Activated naive CD8-positive, alpha-beta T cell (primary cell): ENCODE results near the gene RGS3.
"Not testable (repeated sequence)": the region's sequence is repeated elsewhere in the genome, so short reads cannot be mapped to it uniquely, and the experiment has no call there.

Experiments
- H3K27ac Mint-ChIP-seq: one replicate; pipeline ENCODE4 v1.8.0; 2021; ENCODE audit warnings: mixed read lengths
- H3K27me3 Mint-ChIP-seq: one replicate; pipeline ENCODE4 v1.8.0; 2021; ENCODE audit warnings: mixed read lengths
- H3K36me3 Mint-ChIP-seq: one replicate; pipeline ENCODE4 v1.8.0; 2021; ENCODE audit warnings: mixed read lengths
- H3K4me1 Mint-ChIP-seq: one replicate; pipeline ENCODE4 v1.8.0; 2021; ENCODE audit warnings: low read depth, mixed read lengths
- H3K4me3 Mint-ChIP-seq: one replicate; pipeline ENCODE4 v1.8.0; 2021; ENCODE audit warnings: mild to moderate bottlenecking, mixed read lengths
- H3K9me3 Mint-ChIP-seq: one replicate; pipeline ENCODE4 v1.8.0; 2021; ENCODE audit warnings: low read depth, mixed read lengths

Gene RGS3

GRCh38 chr9:113463418-113464285 lies at the start of gene RGS3:
TSS of gene RGS3 (plus strand) at chr9:113463727. CDS start at chr9:113463803, 76 bp downstream.
- no peak within 1 kb of the TSS for H3K4me3 Mint-ChIP-seq
- H3K27me3 Mint-ChIP-seq = no peaks in the 10 kb centered on the region
- H3K9me3 Mint-ChIP-seq = peaks cover 6% of the 10 kb centered on the region
- H3K27ac Mint-ChIP-seq = no peak within 1 kb of the TSS
- H3K36me3 Mint-ChIP-seq = peaks cover 2% of the 10 kb centered on the region
- peaks cover 2% of the 10 kb centered on the region for H3K4me1 Mint-ChIP-seq

- no peak overlapping the region for H3K27ac Mint-ChIP-seq
- no peaks in the 10 kb centered on the region for H3K36me3 Mint-ChIP-seq
- H3K4me3 Mint-ChIP-seq = no peak overlapping the region
Observed at GRCh38 chr9:113416149-113416721, 47.3 kb upstream of the RGS3 start.

GRCh38 chr9:113417370-113417769 lies 46.2 kb upstream of the RGS3 start:
- Mint-ChIP-seq H3K27ac (no peak overlapping the region), H3K4me1 (no peaks in the 10 kb centered on the region), H3K36me3 (no peaks in the 10 kb centered on the region), H3K27me3 (no peaks in the 10 kb centered on the region), H3K9me3 (no peaks in the 10 kb centered on the region), H3K4me3 (no peak overlapping the region)

More at GRCh38 chr9:113416149-113416721, 47.3 kb upstream of the RGS3 start:
- no peaks in the 10 kb centered on the region for H3K4me1 Mint-ChIP-seq
- H3K27me3 Mint-ChIP-seq = no peaks in the 10 kb centered on the region
- no peaks in the 10 kb centered on the region for H3K9me3 Mint-ChIP-seq

GRCh38 chr9:113421726-113422125 lies 41.8 kb upstream of the RGS3 start:
- H3K4me1 Mint-ChIP-seq = no peaks in the 10 kb centered on the region
- H3K36me3 Mint-ChIP-seq = no peaks in the 10 kb centered on the region
- H3K27ac Mint-ChIP-seq = no peak overlapping the region
- no peak overlapping the region for H3K4me3 Mint-ChIP-seq
- H3K9me3 Mint-ChIP-seq = no peaks in the 10 kb centered on the region
- no peaks in the 10 kb centered on the region for H3K27me3 Mint-ChIP-seq

DNA sequence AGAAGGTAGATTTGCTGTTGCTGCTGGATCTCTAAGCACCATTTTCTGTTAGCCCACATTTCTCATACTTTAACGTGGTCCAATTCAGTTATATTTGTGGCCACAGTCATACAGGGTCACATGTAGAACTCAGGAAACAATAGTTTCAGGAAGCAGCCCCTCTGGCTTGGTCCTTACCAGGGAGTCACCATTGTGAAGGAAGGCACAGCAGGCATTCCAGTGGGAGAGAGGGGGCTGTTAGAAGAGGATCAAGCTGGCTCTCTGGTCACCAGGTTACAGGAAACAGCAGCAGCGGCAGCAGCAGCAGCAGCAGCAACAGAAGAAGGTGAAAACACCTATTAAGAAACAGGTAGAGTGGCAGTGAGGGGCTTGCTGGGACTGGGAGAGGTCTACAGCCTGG lies 38.5 kb upstream of the RGS3 start:
- no peaks in the 10 kb centered on the region for H3K36me3 Mint-ChIP-seq
- H3K27me3 Mint-ChIP-seq = no peaks in the 10 kb centered on the region
- no peaks in the 10 kb centered on the region for H3K4me1 Mint-ChIP-seq
- no peaks in the 10 kb centered on the region for H3K9me3 Mint-ChIP-seq
- no peak overlapping the region for H3K27ac Mint-ChIP-seq
- H3K4me3 Mint-ChIP-seq = no peak overlapping the region

- no peaks in the 10 kb centered on the region for H3K4me1 Mint-ChIP-seq
- H3K27me3 Mint-ChIP-seq = no peaks in the 10 kb centered on the region
- H3K27ac Mint-ChIP-seq = no peak overlapping the region
- no peaks in the 10 kb centered on the region for H3K36me3 Mint-ChIP-seq
- H3K4me3 Mint-ChIP-seq = no peak overlapping the region
- H3K9me3 Mint-ChIP-seq = no peaks in the 10 kb centered on the region
Observed at GRCh38 chr9:113426701-113427100, 36.8 kb upstream of the RGS3 start.

GRCh38 chr9:113427629-113428028 lies 35.9 kb upstream of the RGS3 start:
- no peaks in the 10 kb centered on the region for H3K4me1 Mint-ChIP-seq
- H3K9me3 Mint-ChIP-seq = no peaks in the 10 kb centered on the region
- no peak overlapping the region for H3K27ac Mint-ChIP-seq
- no peaks in the 10 kb centered on the region for H3K36me3 Mint-ChIP-seq
- no peaks in the 10 kb centered on the region for H3K27me3 Mint-ChIP-seq
- H3K4me3 Mint-ChIP-seq = no peak overlapping the region

GRCh38 chr9:113428062-113428615 lies 35.4 kb upstream of the RGS3 start:
- Mint-ChIP-seq H3K9me3 (no peaks in the 10 kb centered on the region), H3K4me1 (no peaks in the 10 kb centered on the region), H3K27ac (no peak overlapping the region), H3K27me3 (no peaks in the 10 kb centered on the region), H3K36me3 (no peaks in the 10 kb centered on the region), H3K4me3 (no peak overlapping the region)

DNA sequence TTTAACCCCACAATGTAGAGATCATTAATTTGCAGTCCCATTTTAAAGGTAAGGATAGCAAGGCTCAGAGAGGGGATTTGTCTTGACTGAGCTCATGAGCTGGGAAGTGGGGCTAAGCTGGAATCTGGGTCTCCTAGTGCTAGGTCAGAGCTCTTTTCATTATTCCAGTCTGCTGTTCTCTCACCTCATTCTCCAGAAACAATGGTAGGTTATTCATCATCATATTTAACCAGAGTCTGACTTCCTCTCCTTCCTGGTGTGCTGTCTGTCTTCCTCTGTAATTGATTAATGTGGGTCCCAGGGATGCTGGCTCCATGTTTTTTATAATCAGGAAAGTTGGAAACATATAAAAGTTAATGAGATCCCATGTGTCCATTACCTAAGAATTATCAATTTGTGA lies 32.3 kb upstream of the RGS3 start:
- Mint-ChIP-seq H3K27me3 (no peaks in the 10 kb centered on the region), H3K4me3 (no peak overlapping the region), H3K36me3 (no peaks in the 10 kb centered on the region), H3K4me1 (no peaks in the 10 kb centered on the region), H3K9me3 (no peaks in the 10 kb centered on the region), H3K27ac (no peak overlapping the region)

DNA sequence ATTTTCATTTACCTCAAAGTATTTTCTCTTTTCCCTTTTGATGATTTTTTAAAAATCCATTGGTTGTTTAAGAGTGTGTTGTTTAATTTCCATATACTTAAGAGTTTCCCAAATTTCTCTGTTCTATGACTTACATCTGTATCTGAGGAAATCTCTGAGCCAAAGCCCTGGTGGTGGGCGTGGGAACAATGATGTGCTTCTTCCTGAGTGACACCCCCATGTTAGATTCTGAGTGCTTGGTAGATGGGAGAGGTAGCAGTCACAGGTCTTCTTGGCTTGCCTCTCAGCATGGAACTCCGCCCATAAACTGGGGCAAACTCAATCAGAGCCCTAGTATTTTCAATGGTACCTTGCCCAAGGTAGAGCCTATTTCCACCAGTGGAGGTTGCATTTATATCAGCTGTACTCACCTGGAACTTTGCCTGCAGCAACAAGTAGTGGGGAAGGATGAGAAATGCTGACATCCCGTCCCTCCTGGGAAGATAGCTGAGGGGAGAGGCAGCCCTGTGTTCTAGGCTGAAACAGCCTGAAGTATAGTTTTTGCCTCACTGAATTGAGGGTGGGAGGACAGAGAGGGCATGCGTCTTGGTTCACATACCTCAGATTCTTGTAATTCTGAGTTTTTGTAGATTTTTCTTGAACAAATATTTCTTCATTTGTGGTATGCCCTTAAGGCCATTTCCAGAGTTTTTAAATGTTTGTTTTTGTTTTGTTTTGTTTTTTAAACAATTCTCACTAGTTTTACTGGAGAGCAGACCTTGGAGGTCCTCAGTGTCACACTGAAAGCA lies 26.6 kb upstream of the RGS3 start:
- no peaks in the 10 kb centered on the region for H3K36me3 Mint-ChIP-seq
- no peaks in the 10 kb centered on the region for H3K4me1 Mint-ChIP-seq
- H3K9me3 Mint-ChIP-seq = no peaks in the 10 kb centered on the region
- no peak overlapping the region for H3K27ac Mint-ChIP-seq
- H3K27me3 Mint-ChIP-seq = no peaks in the 10 kb centered on the region
- H3K4me3 Mint-ChIP-seq = no peak overlapping the region

- H3K4me1 Mint-ChIP-seq, H3K36me3 Mint-ChIP-seq, H3K27me3 Mint-ChIP-seq, H3K4me3 Mint-ChIP-seq, H3K27ac Mint-ChIP-seq, H3K9me3 Mint-ChIP-seq: not testable (repeated sequence)
Observed at GRCh38 chr9:113437716-113438115, 25.8 kb upstream of the RGS3 start.

- H3K36me3 Mint-ChIP-seq = no peaks in the 10 kb centered on the region
- H3K27me3 Mint-ChIP-seq = no peaks in the 10 kb centered on the region
- H3K27ac Mint-ChIP-seq = no peak overlapping the region
- H3K4me1 Mint-ChIP-seq = no peaks in the 10 kb centered on the region
- no peak overlapping the region for H3K4me3 Mint-ChIP-seq
- H3K9me3 Mint-ChIP-seq = no peaks in the 10 kb centered on the region
Observed at GRCh38 chr9:113444736-113445135, 18.8 kb upstream of the RGS3 start.

- H3K4me3 Mint-ChIP-seq = no peak overlapping the region
Observed at GRCh38 chr9:113446323-113446740, 17.2 kb upstream of the RGS3 start.

DNA sequence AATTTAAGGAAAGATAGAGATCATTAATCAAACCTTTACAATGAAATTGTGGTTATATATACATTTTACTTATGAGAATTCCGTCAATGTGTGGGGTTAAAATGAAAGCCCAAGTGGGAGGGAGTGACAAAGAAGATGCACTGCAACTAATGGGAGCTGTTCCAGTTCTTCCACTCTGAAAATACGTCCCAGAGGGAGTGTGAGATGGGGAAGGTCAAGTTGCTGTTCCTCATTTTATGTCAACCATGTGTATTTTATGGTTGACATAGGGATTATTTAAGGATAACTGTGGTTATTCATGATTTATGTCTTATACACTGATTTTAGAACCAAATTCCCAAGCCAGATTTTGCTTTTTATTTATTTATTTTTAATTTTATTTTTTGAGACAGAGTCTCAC lies 14.2 kb upstream of the RGS3 start:
- no peaks in the 10 kb centered on the region for H3K36me3 Mint-ChIP-seq
- H3K27ac Mint-ChIP-seq = no peak overlapping the region
- H3K4me1 Mint-ChIP-seq = no peaks in the 10 kb centered on the region
- H3K27me3 Mint-ChIP-seq = no peaks in the 10 kb centered on the region
- H3K4me3 Mint-ChIP-seq = no peak overlapping the region
- H3K9me3 Mint-ChIP-seq = no peaks in the 10 kb centered on the region

More at GRCh38 chr9:113446323-113446740, 17.2 kb upstream of the RGS3 start:
- no peaks in the 10 kb centered on the region for H3K9me3 Mint-ChIP-seq
- no peaks in the 10 kb centered on the region for H3K4me1 Mint-ChIP-seq
- no peaks in the 10 kb centered on the region for H3K27me3 Mint-ChIP-seq
- no peak overlapping the region for H3K27ac Mint-ChIP-seq
- H3K36me3 Mint-ChIP-seq = no peaks in the 10 kb centered on the region

- peaks cover 5% of the 10 kb centered on the region for H3K4me1 Mint-ChIP-seq
- H3K27me3 Mint-ChIP-seq = no peaks in the 10 kb centered on the region
- no peak overlapping the region for H3K4me3 Mint-ChIP-seq
- no peaks in the 10 kb centered on the region for H3K36me3 Mint-ChIP-seq
- no peaks in the 10 kb centered on the region for H3K9me3 Mint-ChIP-seq
- H3K27ac Mint-ChIP-seq = no peak overlapping the region
Observed at GRCh38 chr9:113452113-113452605, 11.4 kb upstream of the RGS3 start.
